Measurements from ENCODE around the gene BDKRB2. TPM values are rescaled to one million over a fixed set of nuclear protein-coding genes. Genes with fewer than 3 reads are reported as not detected.

Gene BDKRB2
- total RNA-seq, 1 donor = 23.1 TPM

DNA sequence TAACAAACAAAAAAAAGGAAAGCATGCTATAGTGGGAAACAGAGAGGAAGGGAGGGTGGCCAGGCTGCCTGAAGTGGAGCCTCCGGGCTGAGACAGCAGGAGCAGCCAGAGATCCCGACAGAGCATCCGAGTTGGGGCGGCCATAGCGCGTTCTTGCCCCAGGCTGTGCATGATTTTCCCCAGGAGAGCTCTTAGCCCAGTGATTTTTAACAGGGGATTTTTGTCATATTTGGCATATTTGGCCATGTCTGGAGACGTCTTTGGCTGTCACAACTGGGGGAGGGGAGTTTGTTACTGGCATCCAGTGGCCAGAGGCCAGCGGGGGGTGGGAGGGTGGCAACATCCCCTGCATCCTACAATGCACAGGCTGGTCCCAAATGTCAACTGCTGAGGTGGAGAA is 74.9 kb downstream of the BDKRB2 start:
- no peak for DNase-seq (ENCODE audit: low read depth)
- TF ChIP-seq CTCF (IDR thresholded peaks at IDR 0.05; ENCODE audit: insufficient read depth, low read length) = no peak
- no peak overlapping the region for H3K4me3 ChIP-seq (ENCODE audit: low read depth, low read length)

GRCh38 chr14:96280104-96280503 is 75.5 kb downstream of the BDKRB2 start:
- no peak overlapping the region for H3K4me3 ChIP-seq (ENCODE audit: low read depth, low read length)
- no peak for DNase-seq (ENCODE audit: low read depth)
- no peak for TF ChIP-seq CTCF (IDR thresholded peaks at IDR 0.05; ENCODE audit: insufficient read depth, low read length)

DNA sequence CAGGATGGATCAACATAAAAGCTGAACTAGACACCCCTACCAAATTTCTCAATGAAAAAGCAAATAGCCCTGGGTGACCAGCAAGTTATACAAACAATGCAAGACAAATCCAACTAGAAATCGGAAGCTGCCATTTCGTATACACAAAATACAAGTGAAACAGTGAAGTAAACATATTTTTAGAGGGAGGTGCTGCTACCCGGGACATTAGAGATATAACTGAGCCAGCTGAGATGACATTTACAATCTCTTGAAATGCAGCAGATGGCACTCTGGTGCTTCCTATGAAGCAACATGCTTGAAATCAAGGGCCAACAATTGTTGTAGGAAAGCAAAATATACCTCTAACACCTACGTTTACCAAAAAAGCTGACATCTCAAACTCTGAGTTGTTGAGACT is 76.8 kb downstream of the BDKRB2 start:
- H3K4me3 ChIP-seq (ENCODE audit: low read depth, low read length) = no peak overlapping the region
- TF ChIP-seq CTCF (IDR thresholded peaks at IDR 0.05; ENCODE audit: insufficient read depth, low read length) = no peak
- DNase-seq (ENCODE audit: low read depth) = no peak

- no peak for DNase-seq (ENCODE audit: low read depth)
- TF ChIP-seq CTCF (IDR thresholded peaks at IDR 0.05; ENCODE audit: insufficient read depth, low read length) = no peak
- H3K4me3 ChIP-seq (ENCODE audit: low read depth, low read length) = no peak overlapping the region
Measured at GRCh38 chr14:96284008-96284407, 79.4 kb downstream of the BDKRB2 start.

DNA sequence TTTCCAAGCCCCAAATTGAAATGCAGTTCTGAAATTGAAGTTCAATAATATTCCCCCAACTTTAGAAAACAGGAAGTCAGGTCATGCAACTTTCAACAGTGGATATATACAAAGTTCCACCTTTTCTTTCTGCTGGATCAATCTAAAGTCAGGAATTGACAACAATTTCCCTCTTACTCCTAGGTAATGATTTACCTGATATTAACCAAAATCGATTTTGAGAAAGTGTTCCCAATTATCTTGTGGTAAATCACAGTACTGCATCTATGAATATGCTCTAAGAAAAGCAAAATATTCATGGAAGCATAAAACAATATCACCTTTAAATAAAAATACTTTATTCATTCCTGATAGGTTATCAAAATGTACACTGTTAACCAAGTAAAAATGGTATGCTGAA is 79.8 kb downstream of the BDKRB2 start:
- TF ChIP-seq CTCF (IDR thresholded peaks at IDR 0.05; ENCODE audit: insufficient read depth, low read length) = no peak
- DNase-seq (ENCODE audit: low read depth) = no peak
- H3K4me3 ChIP-seq (ENCODE audit: low read depth, low read length) = no peak overlapping the region

GRCh38 chr14:96285667-96286066 is 81.0 kb downstream of the BDKRB2 start:
- no peak for DNase-seq (ENCODE audit: low read depth)
- H3K4me3 ChIP-seq (ENCODE audit: low read depth, low read length) = no peak overlapping the region
- no peak for TF ChIP-seq CTCF (IDR thresholded peaks at IDR 0.05; ENCODE audit: insufficient read depth, low read length)

DNA sequence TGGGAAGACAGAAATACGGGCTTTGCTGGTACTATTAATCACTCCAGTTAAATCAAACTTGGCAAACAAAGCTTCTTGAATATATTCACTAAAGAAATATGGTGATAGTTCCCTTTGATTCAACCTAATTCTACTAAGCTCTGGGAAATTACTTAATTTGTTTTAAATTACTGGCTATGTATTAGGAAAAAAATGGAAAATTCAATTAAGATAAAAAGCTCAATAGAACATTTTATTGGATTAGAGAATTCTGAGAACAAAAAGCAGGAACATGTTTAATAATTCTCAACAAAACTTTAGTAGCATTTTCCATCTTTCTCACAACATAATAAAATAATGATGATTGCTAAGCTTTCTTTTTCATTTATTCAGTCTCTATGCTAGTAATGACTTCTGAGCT is 81.6 kb downstream of the BDKRB2 start:
- no peak overlapping the region for H3K4me3 ChIP-seq (ENCODE audit: low read depth, low read length)
- no peak for DNase-seq (ENCODE audit: low read depth)
- TF ChIP-seq CTCF (IDR thresholded peaks at IDR 0.05; ENCODE audit: insufficient read depth, low read length) = no peak
